ENCODE measurements around the gene KDM5A.
"Not testable (repeated sequence)": the region's sequence is repeated elsewhere in the genome, so short reads cannot be mapped to it uniquely, and the experiment has no call there.

- TF ChIP-seq CTCF (IDR thresholded peaks at IDR 0.05; ENCODE audit: low read depth, low read length); MYC (IDR thresholded peaks at IDR 0.05; ENCODE audit: low read depth, low read length); POLR2A (IDR thresholded peaks at IDR 0.05; ENCODE audit: extremely low read depth, insufficient read length): not testable (repeated sequence)
Measured at GRCh38 chr12:302766-303165, 86.4 kb downstream of the KDM5A start.
